Heart right ventricle (tissue), 16 donors: Measurements from ENCODE around the gene FREM1. TPM values are rescaled to one million over a fixed set of nuclear protein-coding genes. Genes with fewer than 3 reads are reported as not detected.

Experiments
- ATAC-seq, 8 donors: fragments of 200-7000 bp; cut with Tn5 transposase; one replicate each; pipeline ENCODE4 v1.9.1; 2020; ENCODE audit warnings: mild to moderate bottlenecking in 8 of 8, moderate library complexity in 8 of 8, moderate number of reproducible peaks in 1 of 8
- DNase-seq, 2 donors: peaks; one replicate each; pipeline ENCODE4 v3.0.0-alpha.2; 2020
- H3K27ac ChIP-seq, 10 donors: fragments of 200-600 bp; sonication (generic) in 2 of 10; one replicate each; pipeline versions ENCODE4 v1.5.0 to v1.8.0; 2020 to 2022; ENCODE audit warnings: mild to moderate bottlenecking in 3 of 10
- H3K27me3 ChIP-seq, 7 donors: fragments of 200-600 bp; one replicate each; pipeline ENCODE4 v1.8.0; 2021 to 2022; ENCODE audit warnings: mild to moderate bottlenecking in 2 of 7
- H3K36me3 ChIP-seq, 9 donors: fragments of 200-600 bp; sonication (generic) in 1 of 9; one replicate each; pipeline versions ENCODE4 v1.5.0 to v1.8.0; 2020 to 2022; ENCODE audit warnings: mild to moderate bottlenecking in 2 of 9
- H3K4me1 ChIP-seq, 9 donors: fragments of 200-600 bp; sonication (generic) in 1 of 9; one replicate each; pipeline versions ENCODE4 v1.5.0 to v1.8.0; 2020 to 2022; ENCODE audit warnings: mild to moderate bottlenecking in 4 of 9
- H3K4me3 ChIP-seq, 10 donors: fragments of 200-600 bp; sonication (generic) in 2 of 10; one replicate each; pipeline versions ENCODE4 v1.5.0 to v1.8.0; 2020 to 2022; ENCODE audit warnings: mild to moderate bottlenecking in 7 of 10, moderate library complexity in 2 of 10
- H3K9me3 ChIP-seq, 11 donors: fragments of 200-600 bp in 10 of 11; sonication (generic) in 2 of 11; one replicate each; pipeline versions ENCODE4 v1.5.0 to v1.8.0; 2013 to 2022; ENCODE audit warnings: mild to moderate bottlenecking in 2 of 11, control low read depth in 1 of 11, moderate library complexity in 1 of 11
- WGBS, 2 donors: extraction: QIAGEN DNeasy Blood & Tissue Kit; methylation state at CpG; one replicate each; pipeline ENCODE4 v1.1.7; 2013; ENCODE audit warnings: inconsistent platforms in 1 of 2; 5-methylcytosine and 5-hydroxymethylcytosine counted together
- intact Hi-C, 10 donors: fragments of 100-400 bp; cut with DNase I; formaldehyde crosslinking; loops; one replicate each; pipeline versions ENCODE4 v1.11.1 to v1.14.2; 2022
- polyA plus RNA-seq, 2 donors: library from polyadenylated mRNA; stranded (reverse); fragments of 200-250 nt; gene quantifications; one replicate each; pipeline ENCODE4 v1.2.3, GENCODE V29; 2013
- total RNA-seq, 10 donors: library from RNA; stranded (reverse); fragmentation: NEBNext Ultra II Directional in 3 of 10; extraction: Animal tissue kit (Norgen Biotek cat#: 25700) in 3 of 10; gene quantifications; one replicate each; pipeline versions ENCODE4 v1.2.1 to v1.2.4, GENCODE V29; 2021 to 2023
- TF ChIP-seq, protein P1 (sequence below), 9 donors: fragments of 200-600 bp; sonication (generic) in 2 of 9; IDR thresholded peaks; one replicate each; pipeline versions ENCODE4 v1.5.0 to v1.8.0; 2021 to 2022; ENCODE audit warnings: antibody characterized with exemption in 9 of 9, mild to moderate bottlenecking in 5 of 9, moderate library complexity in 1 of 9
- donor health status: Arrhythmogenic right ventricular cardiomyopathy.
- donor health status: ischemic (EF 13 %, LVEDD 7.1; RV severe dilation, severe dysfunction).
- donor health status: healthy with polysubstance abuse.
- donor health status: DM: no; HTN: yes; CAD: no.
- donor health status: DM: no; HTN: no; CAD: no.
- donor health status: ischemic (EF 25% LVEDD 6.9; RV normal size, moderate dysfunction).
- donor health status: ischemic (EF 25% LVEDD 5.7; RV mildly dilated, moderate dysfunction).
- donor health status: healthy.
- donor health status: DM: yes; HTN: yes; CAD: no.
- donor health status: Ischemic cardiomyopathy.
- donor health status: ischemic (EF 35%, LVEDD 5.7; RV mildly dilated, moderate dysfunction).
- donor health status: nonischemic (EF 11% LVEDD 7.7; RV severe dilation, severe dysfunction).
- donor health status: DM: yes; HTN: yes; CAD: no.
- donor health status: PGD.
- donor health status: ischemic (EF 29% LVEDD 5.4; RV normal size, mild dysfunction).
- donor health status: nonischemic (EF 23%, LVEDD 6.1; RV moderate dilation, normal function).

Gene FREM1
- total and polyA plus RNA-seq, 12 donors: 0.59 to 5.9 (median 3.1) TPM

- H3K9me3 ChIP-seq: peaks cover 0 to 55% (median 28%) of the 10 kb centered on the region in 11 donors
- H3K4me3 ChIP-seq: no peak overlapping the region
- ATAC-seq (no peak), DNase-seq (no peak)
- H3K36me3 ChIP-seq: no peaks in the 10 kb centered on the region
- no peak overlapping the region for H3K27ac ChIP-seq
- no peaks in the 10 kb centered on the region for H3K4me1 ChIP-seq
- H3K27me3 ChIP-seq: peaks cover 0 to 13% (median 0%) of the 10 kb centered on the region in 7 donors
- intact Hi-C loops: no loop called here
- TF ChIP-seq, protein P1, sequence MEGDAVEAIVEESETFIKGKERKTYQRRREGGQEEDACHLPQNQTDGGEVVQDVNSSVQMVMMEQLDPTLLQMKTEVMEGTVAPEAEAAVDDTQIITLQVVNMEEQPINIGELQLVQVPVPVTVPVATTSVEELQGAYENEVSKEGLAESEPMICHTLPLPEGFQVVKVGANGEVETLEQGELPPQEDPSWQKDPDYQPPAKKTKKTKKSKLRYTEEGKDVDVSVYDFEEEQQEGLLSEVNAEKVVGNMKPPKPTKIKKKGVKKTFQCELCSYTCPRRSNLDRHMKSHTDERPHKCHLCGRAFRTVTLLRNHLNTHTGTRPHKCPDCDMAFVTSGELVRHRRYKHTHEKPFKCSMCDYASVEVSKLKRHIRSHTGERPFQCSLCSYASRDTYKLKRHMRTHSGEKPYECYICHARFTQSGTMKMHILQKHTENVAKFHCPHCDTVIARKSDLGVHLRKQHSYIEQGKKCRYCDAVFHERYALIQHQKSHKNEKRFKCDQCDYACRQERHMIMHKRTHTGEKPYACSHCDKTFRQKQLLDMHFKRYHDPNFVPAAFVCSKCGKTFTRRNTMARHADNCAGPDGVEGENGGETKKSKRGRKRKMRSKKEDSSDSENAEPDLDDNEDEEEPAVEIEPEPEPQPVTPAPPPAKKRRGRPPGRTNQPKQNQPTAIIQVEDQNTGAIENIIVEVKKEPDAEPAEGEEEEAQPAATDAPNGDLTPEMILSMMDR (IDR thresholded peaks at IDR 0.05): no peak
Observed at GRCh38 chr9:14705079-14705478, 205.1 kb downstream of the FREM1 start.

- Histone ChIP-seq H3K4me3 (no peak overlapping the region), H3K9me3 (peaks cover 0 to 49% (median 28%) of the 10 kb centered on the region in 11 donors), H3K27me3 (peaks cover 0 to 13% (median 0%) of the 10 kb centered on the region in 7 donors), H3K36me3 (no peaks in the 10 kb centered on the region), H3K4me1 (no peaks in the 10 kb centered on the region), H3K27ac (no peak overlapping the region)
- no peak for ATAC-seq
- intact Hi-C loops: no loop called here
- no peak for DNase-seq
- TF ChIP-seq, protein P1 (IDR thresholded peaks at IDR 0.05): no peak
- WGBS, 2 donors: 92 to 95% methylated on average over 3 of the region's 3 CpGs
Observed at GRCh38 chr9:14704281-14704680, 205.9 kb downstream of the FREM1 start.

DNA sequence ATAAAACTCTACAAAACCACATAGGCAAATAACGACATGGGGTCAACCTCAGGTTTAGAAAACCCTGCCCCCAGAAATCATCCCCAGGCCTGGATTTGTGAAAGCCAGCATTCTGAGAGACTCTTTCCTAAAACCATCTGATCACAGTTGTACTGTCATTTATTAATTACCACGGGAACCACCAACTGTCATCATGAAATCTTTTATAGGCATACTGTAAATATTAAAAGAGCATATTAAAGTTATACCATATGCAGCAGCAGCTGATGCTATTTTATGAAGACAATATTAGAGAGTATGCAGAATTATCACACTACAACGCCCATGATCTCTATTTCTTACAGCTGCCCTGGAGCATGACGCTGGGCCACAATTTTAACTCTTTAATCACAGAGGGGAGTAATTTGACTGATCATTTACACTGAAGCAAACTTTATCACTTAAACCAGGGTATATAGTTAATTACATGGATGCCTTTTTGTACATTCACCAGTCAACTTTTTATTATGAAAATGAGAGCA lies 208.0 kb downstream of the FREM1 start:
- ATAC-seq: no peak
- TF ChIP-seq, protein P1 (IDR thresholded peaks at IDR 0.05): no peak
- Histone ChIP-seq H3K9me3 (peaks cover 0 to 34% (median 25%) of the 10 kb centered on the region in 11 donors), H3K4me1 (no peaks in the 10 kb centered on the region), H3K27ac (no peak overlapping the region), H3K27me3 (peaks cover 0 to 18% (median 0%) of the 10 kb centered on the region in 7 donors), H3K36me3 (no peaks in the 10 kb centered on the region), H3K4me3 (no peak overlapping the region)
- intact Hi-C loops: no loop called here
- WGBS, 2 donors: 56 to 58% methylated on average over 4 of the region's 4 CpGs
- no peak for DNase-seq

DNA sequence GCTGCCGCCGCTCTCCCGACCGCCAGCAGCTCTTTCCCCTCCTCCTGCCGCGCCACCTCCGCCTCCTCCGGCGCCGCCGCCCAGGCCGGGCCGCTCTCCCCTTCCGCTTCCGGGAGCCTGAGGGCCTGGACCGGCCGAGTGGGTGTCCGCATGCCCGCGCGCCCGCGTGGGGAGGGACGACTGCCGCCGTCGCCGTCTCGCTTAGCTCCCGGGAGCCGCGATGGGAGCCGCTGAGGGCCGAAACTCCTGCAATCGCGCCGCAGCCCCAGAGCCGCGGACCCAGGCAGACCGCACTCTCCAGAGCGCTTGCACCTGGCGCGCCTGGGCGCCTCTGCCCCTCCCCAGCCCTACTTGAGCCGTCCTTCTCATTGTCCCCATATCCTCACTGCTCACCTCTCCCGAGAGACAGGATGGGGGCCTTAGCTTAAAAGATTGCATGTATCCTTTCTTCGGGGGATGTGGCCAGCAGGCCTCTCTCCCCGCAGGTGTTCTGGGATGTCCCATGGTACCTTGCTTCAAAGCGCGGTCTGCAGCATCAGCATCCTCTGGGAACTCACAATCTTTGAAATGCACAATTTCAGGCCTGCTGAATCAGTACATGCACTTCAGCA lies 216.9 kb downstream of the FREM1 start, which contains the start of gene ZDHHC21:
Gene ZDHHC21, minus strand, starts transcription at position 182 of the 611 bp plus-strand sequence. CDS start 19,092 bp downstream, outside the sequence.
- H3K27ac ChIP-seq: peak within 1 kb of the TSS; percentile 10 to 76 (median 62)
- peak within 1 kb of the TSS; percentile 75 to 86 (median 81) for H3K4me3 ChIP-seq
- ATAC-seq (peak; percentile 95 to 99 (median 97)), DNase-seq (peak; percentile 75 to 82)
- TF ChIP-seq, protein P1 (IDR thresholded peaks at IDR 0.05): no peak
- peaks cover 0 to 20% (median 2%) of the 10 kb centered on the region in 9 donors for H3K36me3 ChIP-seq
- H3K4me1 ChIP-seq: peaks cover 0 to 25% (median 15%) of the 10 kb centered on the region in 9 donors
- peaks cover 0 to 4% (median 0%) of the 10 kb centered on the region in 7 donors for H3K27me3 ChIP-seq
- 2 to 3% methylated on average over 36 to 50 of the region's 50 CpGs for WGBS, 2 donors
- intact Hi-C loops: no loop called here
- H3K9me3 ChIP-seq: no peaks in the 10 kb centered on the region
